ENCODE measurements around the gene PAOX.
"Not testable (repeated sequence)": the region's sequence is repeated elsewhere in the genome, so short reads cannot be mapped to it uniquely, and the experiment has no call there.

Gene PAOX

DNA sequence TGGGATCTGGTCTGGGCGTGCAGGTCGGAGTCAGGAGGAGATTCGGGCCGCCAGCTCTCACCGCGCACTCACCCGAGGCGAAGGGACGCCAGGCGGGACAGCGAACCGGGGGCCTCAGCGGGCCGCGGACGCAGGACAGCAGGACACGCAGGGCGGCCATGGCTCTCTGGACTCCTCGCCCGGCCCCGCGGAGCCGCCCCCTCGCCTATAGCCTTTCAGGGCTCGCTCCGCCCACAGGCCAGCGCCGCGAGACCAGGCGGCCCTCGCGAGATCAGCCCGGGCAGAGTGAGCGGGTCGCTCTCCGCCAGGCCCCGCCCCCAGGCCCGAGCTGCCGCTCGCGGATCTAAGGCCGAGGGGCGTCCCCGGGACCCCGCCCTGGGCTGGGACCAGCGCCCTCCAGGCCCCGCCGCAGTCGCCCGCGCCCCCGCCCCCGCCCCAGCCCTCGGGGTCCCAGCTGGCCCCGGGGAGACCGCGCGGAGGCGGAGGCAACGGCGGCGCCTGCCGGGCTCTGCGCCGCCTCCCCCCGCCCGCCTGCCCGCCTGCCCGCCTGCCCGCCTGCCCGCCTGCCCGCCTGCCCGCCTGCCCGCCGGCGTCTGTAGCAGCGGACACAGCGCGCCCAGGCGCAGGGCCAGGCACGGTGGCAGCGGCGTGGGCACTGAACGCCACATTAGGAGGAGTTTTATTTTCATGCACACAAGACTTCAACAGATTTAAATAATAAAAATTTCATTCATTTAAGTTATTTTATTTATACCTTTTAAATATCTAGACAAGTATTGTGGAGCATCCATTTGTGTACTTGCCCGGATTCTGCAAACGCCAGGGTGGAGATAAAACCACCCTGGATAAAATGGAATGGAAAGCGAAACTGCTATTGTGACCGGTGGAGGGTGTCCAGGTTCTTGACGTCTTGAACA, 5.6 kb upstream of the PAOX start, which contains the start of gene ECHS1:
Gene ECHS1, minus strand, starts transcription at position 181 of the 917 bp plus-strand sequence. Its CDS starts 21 bp downstream, at position 160.
- Histone ChIP-seq H3K79me2 (ENCODE audit: insufficient read depth, low read length) (peaks cover 6% of the 10 kb centered on the region), H3K4me1 (ENCODE audit: insufficient read depth, low read length) (peaks cover 30% of the 10 kb centered on the region), H3K9ac (ENCODE audit: low read depth, low read length) (peak within 1 kb of the TSS; percentile 74), H3K9me3 (ENCODE audit: insufficient read depth, low read length, severe bottlenecking) (no peaks in the 10 kb centered on the region), H2AFZ (ENCODE audit: low read depth, low read length) (peak within 1 kb of the TSS; percentile 92), H3K27me3 (ENCODE audit: insufficient read depth, low read length, poor library complexity) (no peaks in the 10 kb centered on the region), H3K36me3 (ENCODE audit: insufficient read depth, low read length) (peaks cover 27% of the 10 kb centered on the region), H3K4me3 (ENCODE audit: low read depth in 1 of 2, low read length in 2 of 2) (peak within 1 kb of the TSS; percentile 68 to 92; a peak in 3 of 4 replicates), H4K20me1 (ENCODE audit: insufficient read depth, low read length) (no peaks in the 10 kb centered on the region), H3K27ac (ENCODE audit: low read length) (peak within 1 kb of the TSS; percentile 78; the same call in 1 of the 2 replicates), H3K4me2 (ENCODE audit: insufficient read depth, low read length) (peak within 1 kb of the TSS; percentile 77)
- DNase-seq (peak; percentile 95), ATAC-seq (ENCODE audit: insufficient read depth, low read depth) (peak; percentile 98)
- TF ChIP-seq, protein P1, sequence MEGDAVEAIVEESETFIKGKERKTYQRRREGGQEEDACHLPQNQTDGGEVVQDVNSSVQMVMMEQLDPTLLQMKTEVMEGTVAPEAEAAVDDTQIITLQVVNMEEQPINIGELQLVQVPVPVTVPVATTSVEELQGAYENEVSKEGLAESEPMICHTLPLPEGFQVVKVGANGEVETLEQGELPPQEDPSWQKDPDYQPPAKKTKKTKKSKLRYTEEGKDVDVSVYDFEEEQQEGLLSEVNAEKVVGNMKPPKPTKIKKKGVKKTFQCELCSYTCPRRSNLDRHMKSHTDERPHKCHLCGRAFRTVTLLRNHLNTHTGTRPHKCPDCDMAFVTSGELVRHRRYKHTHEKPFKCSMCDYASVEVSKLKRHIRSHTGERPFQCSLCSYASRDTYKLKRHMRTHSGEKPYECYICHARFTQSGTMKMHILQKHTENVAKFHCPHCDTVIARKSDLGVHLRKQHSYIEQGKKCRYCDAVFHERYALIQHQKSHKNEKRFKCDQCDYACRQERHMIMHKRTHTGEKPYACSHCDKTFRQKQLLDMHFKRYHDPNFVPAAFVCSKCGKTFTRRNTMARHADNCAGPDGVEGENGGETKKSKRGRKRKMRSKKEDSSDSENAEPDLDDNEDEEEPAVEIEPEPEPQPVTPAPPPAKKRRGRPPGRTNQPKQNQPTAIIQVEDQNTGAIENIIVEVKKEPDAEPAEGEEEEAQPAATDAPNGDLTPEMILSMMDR (IDR thresholded peaks at IDR 0.05; ENCODE audit: borderline replicate concordance, extremely low read depth, low read length, poor library complexity, severe bottlenecking): no peak
- no peak for TF ChIP-seq EZH2 (IDR thresholded peaks at IDR 0.05; ENCODE audit: borderline replicate concordance, low read depth, low read length, severe bottlenecking)

DNA sequence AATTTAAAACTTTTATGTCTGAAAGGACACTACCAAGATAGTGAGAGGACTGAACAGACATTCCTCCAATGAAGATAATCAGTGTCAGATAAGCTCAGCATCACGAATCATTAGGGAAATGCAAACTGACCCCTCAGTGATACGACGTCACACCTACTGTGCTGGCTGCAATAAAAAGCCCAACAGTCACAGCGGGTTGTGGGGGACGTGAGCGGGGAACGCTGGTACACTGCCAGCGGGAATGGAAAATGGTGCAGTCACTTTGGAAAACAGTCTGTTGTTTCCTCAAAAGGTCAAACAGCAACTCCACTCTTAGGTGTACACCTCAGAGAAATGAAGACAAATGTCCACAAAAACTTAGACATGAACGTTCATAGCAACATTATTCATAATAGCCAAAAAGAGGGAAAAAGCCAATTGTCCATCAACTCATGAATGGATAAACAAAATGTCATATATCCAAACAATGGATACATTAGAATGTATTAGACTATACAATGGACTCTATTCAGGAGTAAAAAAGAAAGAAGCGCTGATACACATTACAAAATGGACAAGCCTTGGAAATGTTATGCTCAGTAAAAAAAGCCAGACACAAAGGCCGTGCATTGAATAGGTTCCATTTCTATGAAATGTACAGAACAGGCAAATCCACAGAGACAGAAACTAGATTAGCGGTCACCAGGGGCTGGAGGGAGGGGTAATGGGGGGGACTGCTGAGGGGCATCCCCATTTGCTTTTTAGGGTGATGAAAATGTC, 3.5 kb upstream of the PAOX start:
- no peak overlapping the region for H3K4me2 ChIP-seq (ENCODE audit: insufficient read depth, low read length)
- peaks cover 34% of the 10 kb centered on the region for H3K4me1 ChIP-seq (ENCODE audit: insufficient read depth, low read length)
- ATAC-seq (ENCODE audit: insufficient read depth, low read depth) (no peak), DNase-seq (no peak)
- no peak for TF ChIP-seq EZH2 (IDR thresholded peaks at IDR 0.05; ENCODE audit: borderline replicate concordance, low read depth, low read length, severe bottlenecking)
- TF ChIP-seq, protein P1 (IDR thresholded peaks at IDR 0.05; ENCODE audit: borderline replicate concordance, extremely low read depth, low read length, poor library complexity, severe bottlenecking): no peak
- no peak overlapping the region for H3K27ac ChIP-seq (ENCODE audit: low read length)
- H3K79me2 ChIP-seq (ENCODE audit: insufficient read depth, low read length): peaks cover 6% of the 10 kb centered on the region
- H2AFZ ChIP-seq (ENCODE audit: low read depth, low read length): no peak overlapping the region
- H3K9me3 ChIP-seq (ENCODE audit: insufficient read depth, low read length, severe bottlenecking): no peaks in the 10 kb centered on the region
- H3K9ac ChIP-seq (ENCODE audit: low read depth, low read length): no peak overlapping the region
- no peaks in the 10 kb centered on the region for H3K27me3 ChIP-seq (ENCODE audit: insufficient read depth, low read length, poor library complexity)
- H4K20me1 ChIP-seq (ENCODE audit: insufficient read depth, low read length): no peaks in the 10 kb centered on the region
- H3K36me3 ChIP-seq (ENCODE audit: insufficient read depth, low read length): peaks cover 6% of the 10 kb centered on the region
- H3K4me3 ChIP-seq (ENCODE audit: low read depth in 1 of 2, low read length in 2 of 2): no peak overlapping the region

DNA sequence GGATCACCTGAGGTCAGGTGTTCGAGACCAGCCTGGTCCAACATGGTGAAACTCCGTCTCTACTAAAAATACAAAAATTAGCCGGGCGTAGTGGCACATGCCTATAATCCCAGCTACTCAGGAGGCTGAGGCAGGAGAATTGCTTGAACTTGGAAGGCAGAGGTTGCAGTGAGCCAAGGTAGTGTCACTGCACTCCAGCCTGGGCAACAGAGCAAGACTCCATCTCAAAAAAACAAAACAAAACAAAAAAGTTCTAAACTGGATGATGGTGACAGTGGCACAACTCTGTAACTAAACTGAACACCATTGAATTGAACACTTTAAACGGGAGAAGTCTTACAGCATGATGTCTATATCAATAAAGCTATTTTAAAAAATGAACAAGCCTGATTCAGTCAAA, 2.9 kb upstream of the PAOX start:
- H2AFZ ChIP-seq (ENCODE audit: low read depth, low read length); H3K9me3 ChIP-seq (ENCODE audit: insufficient read depth, low read length, severe bottlenecking); DNase-seq; H3K4me2 ChIP-seq (ENCODE audit: insufficient read depth, low read length); H3K9ac ChIP-seq (ENCODE audit: low read depth, low read length); H4K20me1 ChIP-seq (ENCODE audit: insufficient read depth, low read length); H3K27me3 ChIP-seq (ENCODE audit: insufficient read depth, low read length, poor library complexity); H3K36me3 ChIP-seq (ENCODE audit: insufficient read depth, low read length); H3K27ac ChIP-seq (ENCODE audit: low read length); H3K79me2 ChIP-seq (ENCODE audit: insufficient read depth, low read length); ATAC-seq (ENCODE audit: insufficient read depth, low read depth); H3K4me3 ChIP-seq (ENCODE audit: low read depth in 1 of 2, low read length in 2 of 2): not testable (repeated sequence)
- peaks cover 34% of the 10 kb centered on the region for H3K4me1 ChIP-seq (ENCODE audit: insufficient read depth, low read length)

Data from DND-41 (cell line).